SKM-1 treated with dmso at 0.1 percent for 144 hours (cell line): ENCODE data around the gene NDUFAF2.
"Not testable (repeated sequence)": the region's sequence is repeated elsewhere in the genome, so short reads cannot be mapped to it uniquely, and the experiment has no call there.

ENCODE experiments used
- DNase-seq: peaks from one replicate; lab custom pipeline; 2025; ENCODE audit not compliant: unreplicated experiment; lab: John Stamatoyannopoulos, UW

NDUFAF2 gene

DNA sequence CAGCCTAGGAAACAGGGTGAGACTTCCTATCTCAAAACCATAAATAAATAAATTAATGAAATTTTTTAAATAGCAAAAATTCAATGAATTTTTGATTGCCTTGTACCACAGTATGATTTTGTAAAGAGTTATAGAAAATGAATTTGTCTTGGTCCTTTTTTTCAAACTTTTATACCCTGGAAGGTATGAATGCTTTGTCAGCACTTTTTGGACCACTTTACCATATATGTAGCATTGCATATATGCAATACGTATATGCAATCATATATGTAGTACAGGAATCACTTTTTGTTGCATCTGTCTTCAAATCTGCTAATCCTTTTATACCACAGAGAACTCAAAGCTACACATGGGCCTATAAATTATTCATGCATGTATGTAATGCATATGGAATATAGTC lies 226.5 kb downstream of the NDUFAF2 start:
- DNase-seq = no peak

DNA sequence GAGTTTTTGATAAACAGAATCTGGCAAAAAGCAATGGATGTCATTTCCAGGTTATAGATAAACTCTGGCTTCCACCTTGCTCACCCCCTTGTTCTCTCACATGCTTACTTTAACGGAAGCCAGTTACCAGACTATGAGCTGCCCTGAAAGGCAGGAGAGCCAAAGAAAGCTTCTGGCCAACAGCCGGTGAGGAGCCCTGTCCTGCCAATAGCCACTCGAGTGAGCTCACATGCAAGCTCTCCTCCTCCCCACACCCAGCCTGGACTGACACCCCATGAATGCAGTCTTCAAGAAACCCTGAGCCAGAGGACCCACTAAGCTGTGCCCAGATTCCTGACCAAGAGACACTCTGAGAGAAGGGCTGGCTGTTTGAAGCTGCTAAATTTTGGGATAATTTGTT lies 231.6 kb downstream of the NDUFAF2 start:
- no peak for DNase-seq

DNA sequence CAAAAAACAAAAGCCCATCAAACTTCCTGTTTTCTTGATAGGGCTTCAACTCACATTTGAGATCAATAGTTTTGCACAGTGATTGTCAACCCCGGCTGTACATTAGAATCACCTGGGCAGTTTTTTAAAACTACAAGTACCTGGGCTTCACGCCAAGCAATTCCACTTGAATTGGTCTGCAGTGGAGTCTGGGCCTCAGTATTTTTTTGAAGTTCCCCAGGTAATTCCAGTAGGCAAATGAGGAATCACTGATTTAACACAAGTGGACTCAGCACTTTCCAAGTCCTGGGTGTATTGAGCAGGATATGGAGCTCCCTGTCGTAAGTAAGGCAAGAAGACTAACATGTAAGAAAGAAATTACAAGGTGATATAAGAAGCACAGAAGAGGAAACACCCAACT lies 232.1 kb downstream of the NDUFAF2 start:
- DNase-seq = no peak

DNA sequence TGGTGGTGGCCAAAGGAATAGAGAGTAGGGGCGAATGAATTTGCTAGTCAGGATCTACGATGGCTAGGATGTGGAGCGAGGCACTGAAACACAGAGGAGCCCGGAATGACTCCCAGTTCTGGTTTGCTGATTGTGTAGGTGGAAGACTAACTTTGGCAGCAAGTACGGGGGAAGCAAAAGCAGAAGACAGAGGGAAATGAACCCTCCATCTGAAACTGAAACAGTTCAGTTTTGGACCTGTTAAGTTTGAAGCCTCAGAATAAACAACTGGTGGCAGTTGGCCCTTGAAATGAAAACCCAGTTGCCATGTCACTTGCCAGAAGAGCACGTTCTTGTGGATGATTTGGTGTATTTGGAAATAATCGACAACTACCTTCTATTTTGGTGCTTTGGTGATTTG lies 232.7 kb downstream of the NDUFAF2 start:
- no peak for DNase-seq

DNA sequence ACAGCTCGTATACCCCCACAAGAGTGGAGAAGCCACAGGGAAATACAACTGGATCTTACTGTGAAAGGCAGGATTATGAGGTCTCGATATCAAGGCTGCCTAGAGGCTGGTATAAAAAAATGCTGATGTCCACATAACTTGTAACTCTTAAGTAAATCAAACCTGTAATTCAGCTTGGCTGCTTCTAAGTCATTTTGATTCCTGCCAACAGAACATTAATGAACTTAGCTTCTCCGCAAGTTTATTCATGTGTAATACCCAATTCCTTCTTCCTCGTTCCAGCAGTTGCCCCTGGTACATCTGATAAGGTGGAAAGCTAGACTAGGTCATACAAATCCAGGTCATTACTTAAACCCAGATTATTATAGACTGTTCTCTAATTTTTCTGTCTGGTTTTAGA lies 233.7 kb downstream of the NDUFAF2 start:
- DNase-seq = no peak

DNA sequence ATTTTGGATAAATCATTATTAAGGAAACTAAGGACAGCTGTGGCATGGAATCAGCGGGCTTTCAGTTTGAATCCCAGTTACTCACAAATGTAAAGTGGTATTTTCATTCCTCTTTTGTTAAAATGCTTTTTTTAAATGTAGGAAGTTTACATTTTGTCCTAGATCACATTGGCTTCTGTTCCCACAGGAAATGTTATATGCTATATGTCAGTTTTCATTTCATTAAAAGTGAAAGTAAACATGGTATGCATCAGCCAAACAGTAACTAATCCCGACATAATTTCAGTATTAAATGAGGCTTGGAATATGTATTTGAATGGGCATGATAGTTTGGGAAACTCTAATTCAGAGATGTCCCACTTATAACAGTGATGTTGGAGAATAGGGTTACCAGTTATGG lies 235.9 kb downstream of the NDUFAF2 start:
- no peak for DNase-seq

DNA sequence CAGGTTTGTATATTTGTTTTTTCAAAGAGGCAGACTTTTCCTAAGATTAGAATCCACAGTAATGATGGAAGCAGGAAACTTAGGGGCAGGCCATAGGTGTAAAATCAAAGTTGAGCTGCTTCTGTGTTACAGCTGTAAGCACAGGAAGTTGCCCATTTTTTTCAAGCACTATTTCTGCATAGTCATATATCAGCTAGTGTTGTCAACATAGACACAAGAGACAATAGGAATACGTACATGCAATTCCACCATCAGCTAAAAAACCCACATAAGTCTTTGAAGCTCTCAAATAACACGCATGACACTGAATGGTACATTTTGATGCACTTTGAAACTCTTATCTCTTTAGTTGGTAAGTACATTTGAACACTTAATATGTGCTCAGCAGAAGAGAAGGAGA lies 237.4 kb downstream of the NDUFAF2 start:
- DNase-seq = no peak

DNA sequence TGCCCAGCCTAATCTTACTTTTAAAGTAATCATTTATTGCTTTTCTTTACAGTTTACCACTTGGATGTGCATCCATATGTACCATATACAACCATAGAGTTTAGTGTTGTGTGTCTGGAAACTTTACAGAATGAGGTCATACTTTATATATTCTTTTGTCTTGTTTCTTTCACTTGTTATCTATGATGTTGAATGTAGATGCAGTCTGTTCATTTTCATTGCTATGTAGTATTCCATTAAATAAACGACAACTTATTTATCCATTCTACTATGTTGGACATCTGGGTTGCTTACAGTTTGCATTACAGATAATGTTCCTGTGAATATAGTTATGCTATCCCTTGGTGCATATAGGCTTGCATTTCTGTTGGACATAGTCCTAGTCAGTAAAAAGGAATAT lies 238.5 kb downstream of the NDUFAF2 start:
- DNase-seq = no peak

DNA sequence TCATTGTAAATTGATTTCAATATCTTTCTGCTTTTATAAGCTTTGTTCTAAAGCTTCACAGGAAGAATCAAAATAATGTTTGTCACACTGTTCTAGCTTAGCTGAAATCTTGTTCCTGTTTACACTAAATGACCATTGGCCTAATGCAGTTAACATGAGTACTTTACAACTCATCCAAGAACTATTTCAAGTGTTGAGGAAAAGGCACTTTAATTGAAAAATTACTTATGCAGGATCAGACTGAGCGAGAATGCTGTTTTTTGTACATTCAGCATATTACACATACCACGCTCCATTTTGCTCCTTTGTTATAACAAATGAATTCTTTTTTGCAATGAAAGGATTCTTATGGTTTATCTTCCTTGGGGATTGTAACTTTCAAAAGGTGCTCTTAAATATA lies 239.7 kb downstream of the NDUFAF2 start:
- DNase-seq = no peak

DNA sequence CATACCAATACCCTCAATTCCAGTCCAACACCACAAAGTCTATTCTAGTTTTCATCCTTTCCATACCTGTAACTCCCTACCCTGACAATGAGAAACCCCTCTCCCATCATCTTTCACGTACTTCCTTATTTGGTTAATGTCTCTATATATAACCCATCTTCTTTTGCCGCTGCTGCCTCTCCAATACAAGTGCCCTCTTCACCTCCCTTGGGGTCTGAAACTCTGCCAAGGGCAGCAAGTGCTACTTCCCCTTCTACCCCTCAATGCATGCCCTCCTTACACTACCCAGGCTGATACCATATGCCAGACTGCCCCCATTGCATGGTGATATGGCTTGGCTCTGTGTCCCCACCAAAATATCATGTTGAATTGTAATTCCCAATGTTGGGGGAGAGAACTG lies 241.6 kb downstream of the NDUFAF2 start:
- no peak for DNase-seq

DNA sequence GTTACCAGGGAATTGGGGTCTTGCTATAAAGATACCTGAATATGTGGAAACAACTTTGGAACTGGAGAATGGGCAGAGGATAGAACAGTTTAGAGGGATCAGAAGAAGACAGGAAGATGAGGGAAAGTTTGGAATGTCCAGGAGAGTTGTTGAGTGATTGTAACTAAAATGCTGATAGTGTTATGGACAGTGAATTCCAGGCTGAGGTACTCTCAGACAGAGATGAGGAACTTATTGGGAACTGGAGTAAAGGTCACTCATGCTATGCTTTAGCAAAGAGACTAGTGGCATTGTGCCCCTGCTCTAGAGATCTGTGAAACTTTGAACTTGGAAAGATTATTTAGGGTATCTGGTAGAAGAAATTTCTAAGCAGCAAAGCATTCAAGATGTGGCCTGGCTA lies 242.3 kb downstream of the NDUFAF2 start:
- not testable (repeated sequence) for DNase-seq

DNA sequence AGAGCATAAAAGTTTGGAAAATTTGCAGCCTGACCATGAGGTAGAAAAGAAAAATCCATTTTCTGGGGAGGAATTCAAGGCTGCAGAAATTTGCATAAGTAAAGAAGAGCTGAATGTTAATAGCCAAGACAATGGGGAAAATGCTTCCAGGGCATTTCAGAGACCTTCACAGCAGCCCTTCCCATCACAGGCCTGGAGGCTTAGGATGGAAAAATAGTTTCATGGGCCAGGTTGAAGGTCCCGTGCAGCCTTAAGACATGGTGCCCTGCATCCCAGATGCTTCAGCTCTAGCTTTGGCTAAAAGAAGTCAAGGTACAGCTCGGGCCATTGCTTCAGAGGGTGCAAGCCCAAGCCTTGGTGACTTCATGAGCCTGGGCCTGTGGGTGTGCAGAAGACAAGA lies 242.8 kb downstream of the NDUFAF2 start:
- DNase-seq = not testable (repeated sequence)

DNA sequence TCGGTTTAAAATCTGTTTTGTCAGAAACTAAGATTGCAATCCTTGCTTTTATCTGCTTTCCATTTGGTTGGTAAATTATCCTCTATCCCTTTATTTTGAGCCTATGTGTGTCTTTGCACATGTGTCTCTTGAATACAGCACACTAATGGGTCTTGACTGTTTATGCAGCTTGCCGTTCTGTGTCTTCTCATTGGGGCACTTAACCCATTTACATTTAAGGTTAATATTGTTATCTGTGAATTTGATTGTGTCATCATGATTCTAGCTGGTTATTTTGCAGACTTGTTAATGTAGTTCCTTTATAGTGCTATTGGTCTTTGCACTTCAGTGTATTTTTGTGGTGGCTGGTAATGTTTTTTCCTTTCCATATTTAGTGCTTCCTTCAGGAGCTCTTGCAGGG lies 253.6 kb downstream of the NDUFAF2 start:
- DNase-seq = no peak

DNA sequence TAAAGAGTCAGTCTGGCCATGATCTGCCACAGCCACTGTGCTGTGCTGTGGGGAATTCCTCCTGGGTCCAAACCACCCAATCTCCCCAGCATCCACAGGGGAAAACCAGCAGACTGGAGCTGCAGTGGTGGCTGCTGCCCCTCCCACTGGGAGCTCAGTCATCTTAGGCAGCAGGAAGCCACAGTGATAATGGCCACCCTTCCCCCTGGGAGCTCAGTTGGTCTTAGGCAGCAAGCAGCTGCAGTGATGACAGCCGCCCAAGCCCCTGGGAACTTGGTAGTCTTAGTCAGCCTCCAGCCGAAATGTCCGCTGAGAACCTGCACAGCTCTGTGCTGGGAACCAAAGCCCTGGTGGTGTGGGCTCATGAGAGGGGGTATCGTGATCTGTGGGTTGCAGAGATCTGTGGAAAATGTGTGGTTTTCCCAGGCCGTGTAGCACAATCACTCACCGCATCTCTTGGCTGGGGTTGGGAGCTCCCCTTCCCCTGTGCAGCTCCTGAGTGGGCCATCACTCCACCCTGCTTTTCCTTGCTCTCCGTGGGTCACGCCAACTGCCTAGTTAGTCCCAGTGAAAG lies 255.7 kb downstream of the NDUFAF2 start:
- no peak for DNase-seq

DNA sequence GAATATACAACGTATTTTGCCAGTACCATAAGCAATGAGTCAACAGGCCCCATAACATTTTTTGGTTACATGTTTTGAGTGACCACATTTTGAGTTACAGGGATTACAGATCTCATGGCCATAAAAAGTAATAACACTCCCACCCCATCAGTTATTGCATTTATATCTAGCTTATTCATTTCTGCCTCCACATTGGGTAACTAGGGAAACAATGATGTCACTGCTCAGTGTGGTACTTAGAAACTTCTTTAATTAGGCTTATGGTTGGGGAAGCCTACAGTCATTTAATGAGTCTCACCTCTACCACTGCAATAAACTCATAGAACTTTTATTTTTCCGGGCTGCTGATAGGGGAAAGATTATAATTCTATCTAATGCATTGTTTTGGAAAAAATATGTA lies 257.2 kb downstream of the NDUFAF2 start:
- no peak for DNase-seq
